GM19025 (cell line): ENCODE measurements around the gene ACSF3.

Source experiments
- ATAC-seq: cut with Tn5 transposase; IDR thresholded peaks from one replicate; pipeline ENCODE4 v1.9.1; 2021; ENCODE audit warnings: mild to moderate bottlenecking, low read depth, moderate library complexity; ENCODE audit not compliant: unreplicated experiment

ACSF3 gene

DNA sequence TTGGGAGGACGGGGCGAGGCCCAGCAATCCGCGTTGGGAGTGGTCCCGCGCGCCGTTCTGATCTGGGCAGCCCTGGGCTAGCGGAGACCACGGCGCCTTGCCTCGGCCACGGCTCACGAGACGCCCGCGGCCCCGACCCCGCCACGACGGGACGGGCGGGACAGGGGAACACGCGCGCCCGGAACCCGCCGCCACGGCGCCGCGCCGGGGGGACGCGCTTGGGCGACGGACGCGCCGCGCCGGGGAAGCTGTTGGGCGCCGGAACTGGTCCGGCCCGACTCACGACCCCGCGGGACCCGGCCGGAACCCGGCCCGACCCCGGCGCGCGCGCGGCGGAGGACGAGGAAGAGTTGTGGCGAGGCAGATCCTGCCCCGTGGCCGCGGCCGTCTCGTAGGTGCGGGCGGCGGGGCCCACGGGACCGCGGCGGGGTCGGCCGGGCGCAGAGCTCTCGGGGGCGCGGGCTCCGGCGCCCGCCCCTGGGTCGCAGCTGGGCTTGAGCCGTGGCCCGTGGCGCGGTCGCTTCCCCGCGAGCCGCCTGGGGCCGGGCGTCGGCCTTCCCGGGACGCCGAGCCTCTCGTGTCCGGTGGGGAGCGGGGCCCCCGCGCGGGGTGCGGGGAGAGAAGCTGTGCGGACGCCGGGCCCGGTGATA, at the start of gene ACSF3:
ACSF3 (plus strand) TSS at position 251 of the 650 bp plus-strand sequence. CDS start 6,830 bp downstream, outside the sequence.
- ATAC-seq, result peak; percentile 46

DNA sequence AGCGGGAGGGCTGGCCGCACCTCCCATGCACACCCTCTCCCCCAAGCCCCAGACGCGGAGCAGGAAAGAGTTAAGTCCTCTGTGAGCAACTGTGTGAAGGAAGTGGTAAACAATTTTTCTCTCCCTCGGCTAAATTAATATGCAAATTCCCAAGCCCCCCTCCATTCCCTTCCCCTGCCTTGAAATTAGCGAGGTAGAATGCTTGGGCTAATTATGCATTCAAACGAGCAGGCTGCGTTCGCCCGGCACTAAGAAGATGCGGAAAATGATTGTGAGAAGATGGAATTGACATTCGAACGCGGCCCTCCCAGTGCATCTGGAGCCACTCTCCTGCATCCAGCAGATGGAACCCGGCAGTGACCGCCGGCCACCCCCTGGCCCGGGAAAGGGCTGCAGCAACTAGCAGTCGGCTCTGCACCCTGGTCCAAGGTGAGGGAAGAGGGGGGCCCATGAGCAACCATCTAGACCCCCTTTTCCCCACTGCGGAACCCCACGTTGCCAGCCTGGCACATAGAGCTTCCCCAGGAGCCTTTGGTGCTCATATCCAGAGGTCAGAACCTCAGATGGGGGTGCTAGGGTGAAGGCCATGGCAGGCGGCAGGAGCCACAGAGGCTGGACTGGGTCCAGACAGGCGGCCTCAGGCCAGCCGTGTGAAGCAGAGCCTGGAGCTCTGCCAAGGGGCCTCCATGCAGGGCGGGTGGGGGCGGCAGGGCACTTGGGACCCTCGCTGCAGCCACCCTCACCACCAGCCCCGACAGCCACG, 49.1 kb upstream of the ACSF3 start:
- ATAC-seq, result no peak

DNA sequence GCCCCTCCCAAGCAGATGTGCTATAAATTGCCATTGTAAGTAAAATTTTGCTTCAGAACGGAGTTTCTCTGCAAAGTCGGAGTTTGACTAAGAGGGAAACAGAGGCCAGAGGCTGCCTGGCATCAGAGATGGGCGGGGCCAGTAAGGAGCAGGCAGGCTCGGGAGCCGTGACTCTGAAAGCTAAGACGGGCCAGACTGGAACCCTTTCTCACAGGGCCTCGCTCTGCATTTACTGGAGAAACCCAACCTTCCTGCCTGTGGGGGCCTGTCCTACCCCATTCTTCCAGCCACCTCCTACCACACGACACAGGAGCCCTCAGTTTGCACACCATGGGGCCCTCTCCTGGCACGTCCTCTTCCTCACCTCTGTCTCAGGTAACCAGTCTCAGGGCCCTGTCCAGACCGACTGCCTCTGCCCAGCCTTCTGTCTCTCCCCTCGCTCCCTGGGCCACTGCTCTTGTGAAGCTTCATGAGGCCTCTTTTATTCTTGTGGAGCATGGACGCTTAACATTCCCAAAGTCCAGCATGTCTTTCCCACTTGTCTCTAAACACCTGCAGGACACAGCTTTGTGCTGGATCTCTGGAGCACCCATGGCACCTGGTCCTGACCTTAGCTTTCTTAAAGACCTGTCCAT, 48.4 kb upstream of the ACSF3 start:
- ATAC-seq, result no peak

DNA sequence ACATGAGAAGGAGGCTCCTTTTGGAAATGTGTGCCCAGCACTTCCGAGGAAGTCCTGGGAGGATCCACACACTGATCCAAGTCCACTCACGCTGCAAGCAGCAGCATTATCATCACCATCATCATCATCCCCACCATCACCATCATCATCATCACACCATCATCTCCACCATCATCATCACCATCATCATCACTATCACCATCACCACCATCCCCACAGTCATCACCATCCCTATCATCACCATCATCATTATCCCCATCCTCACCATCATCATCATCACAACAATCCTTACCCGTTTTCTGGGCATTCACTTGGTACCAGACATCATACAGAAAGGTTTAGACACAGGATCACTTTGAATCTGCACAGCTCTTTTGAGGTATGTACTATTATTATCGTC, 47.8 kb upstream of the ACSF3 start:
- no peak for ATAC-seq

DNA sequence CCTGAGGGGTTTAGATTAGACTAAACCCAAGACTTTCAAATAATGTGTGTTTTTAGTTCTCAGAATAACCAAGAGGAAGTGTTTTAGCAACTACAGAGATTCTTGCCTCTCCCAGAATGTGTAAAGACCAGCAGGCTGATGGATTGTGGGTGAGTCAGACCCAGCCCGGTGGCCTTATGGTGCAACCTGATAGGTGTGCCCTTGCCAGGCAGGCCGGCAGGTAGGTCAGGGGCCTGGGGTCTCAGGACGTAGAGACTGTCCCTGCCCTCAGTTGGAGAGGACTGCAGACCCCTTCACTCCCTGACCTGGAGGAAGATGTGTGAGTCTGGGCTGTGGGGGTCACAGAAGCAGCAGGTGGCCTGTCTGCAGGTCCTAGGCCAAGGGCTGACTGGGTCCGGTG, 47.2 kb upstream of the ACSF3 start:
- ATAC-seq, result no peak

DNA sequence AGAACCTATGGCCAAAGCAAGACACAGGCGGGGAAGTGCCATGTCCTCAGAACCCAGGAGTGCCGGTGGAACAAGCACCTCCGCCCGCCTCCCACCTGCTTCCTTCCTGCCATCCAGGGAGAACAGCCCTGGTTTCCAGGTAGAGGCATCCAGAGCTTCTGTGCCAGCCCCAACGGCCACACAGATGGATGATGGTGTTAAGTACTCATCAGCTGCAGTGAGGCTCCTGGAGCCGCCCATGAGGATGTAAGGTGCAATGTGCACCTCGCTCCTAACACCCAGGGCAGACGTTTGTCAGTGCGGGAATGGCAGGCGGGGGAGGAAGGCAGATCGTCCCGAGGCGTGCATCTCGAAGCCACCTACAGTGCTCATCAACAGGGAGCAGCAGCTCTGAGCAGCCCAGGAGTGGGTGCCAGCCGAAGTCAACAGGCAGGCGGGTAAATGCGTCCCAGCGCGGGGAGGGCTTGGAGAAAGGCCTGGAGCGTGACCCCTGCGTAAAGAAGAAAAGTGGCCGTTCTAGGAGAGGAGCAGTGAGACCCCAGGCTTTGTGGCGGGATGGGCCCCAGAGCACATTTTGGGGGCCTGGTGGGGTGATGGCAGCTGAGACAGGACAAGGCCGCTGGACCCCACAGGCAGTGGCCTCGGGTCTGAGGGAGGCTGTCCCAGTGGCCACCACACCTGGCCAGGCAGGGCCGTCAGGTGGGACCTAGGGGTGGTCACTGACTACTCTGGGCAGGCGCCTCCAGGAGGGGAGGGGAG, 46.1 kb upstream of the ACSF3 start:
- no peak for ATAC-seq

DNA sequence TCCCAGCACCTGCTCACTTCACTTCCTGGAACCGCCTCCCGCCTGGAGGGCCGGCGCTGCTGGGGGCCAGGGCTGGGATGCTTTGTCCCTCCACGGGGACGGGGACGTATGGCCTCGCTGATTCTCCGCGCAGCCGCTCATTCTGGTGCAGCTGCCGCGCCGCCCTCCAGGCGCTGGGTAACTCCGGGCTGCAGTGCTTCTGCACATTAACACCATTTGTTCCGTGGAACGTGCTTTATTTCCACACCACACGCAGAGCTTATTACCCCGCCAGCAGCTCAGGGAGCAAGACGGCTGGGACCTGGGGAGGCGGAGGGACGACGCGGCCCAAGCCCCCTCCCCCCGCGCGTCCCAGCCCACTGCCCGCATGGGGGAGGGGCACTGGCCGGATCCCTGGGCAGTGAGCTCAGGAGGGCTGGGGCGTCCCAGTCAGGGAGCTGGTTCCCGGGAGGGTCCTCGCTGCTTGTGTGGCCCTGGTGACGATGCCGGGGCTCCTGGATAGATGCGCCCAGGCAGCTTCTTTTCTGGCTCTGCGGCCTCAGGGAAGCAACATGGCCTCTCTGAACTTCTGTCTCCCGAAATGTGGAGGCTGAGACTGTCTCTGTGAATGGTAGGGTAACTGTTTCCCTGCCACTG, 45.4 kb upstream of the ACSF3 start:
- no peak for ATAC-seq

DNA sequence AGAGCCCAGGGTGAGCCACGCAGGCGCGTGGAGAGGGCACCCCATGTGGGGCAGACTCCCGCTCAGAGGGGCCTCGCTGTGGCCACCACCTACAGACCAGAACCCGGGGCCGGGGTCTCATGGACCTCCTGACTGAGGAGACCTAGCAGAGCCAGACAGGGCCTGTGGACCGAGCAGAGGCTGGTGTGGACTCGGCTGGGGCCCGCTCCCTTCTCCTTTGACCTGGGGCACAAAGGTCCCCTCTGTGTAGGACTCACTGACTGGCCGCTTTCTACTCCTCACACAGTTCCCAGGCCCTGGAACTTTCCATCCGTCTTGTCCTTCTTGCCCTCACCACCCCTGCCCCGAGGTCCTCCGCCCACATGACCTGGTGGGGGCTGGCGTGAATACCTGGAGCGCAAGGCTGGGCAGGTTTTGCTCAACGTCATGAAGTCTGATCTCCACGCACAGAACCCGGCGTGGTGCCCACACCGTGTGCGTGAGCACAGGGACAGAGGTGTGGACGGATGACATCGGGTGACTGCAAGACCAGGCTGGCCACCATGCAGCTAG, 44.7 kb upstream of the ACSF3 start:
- no peak for ATAC-seq

DNA sequence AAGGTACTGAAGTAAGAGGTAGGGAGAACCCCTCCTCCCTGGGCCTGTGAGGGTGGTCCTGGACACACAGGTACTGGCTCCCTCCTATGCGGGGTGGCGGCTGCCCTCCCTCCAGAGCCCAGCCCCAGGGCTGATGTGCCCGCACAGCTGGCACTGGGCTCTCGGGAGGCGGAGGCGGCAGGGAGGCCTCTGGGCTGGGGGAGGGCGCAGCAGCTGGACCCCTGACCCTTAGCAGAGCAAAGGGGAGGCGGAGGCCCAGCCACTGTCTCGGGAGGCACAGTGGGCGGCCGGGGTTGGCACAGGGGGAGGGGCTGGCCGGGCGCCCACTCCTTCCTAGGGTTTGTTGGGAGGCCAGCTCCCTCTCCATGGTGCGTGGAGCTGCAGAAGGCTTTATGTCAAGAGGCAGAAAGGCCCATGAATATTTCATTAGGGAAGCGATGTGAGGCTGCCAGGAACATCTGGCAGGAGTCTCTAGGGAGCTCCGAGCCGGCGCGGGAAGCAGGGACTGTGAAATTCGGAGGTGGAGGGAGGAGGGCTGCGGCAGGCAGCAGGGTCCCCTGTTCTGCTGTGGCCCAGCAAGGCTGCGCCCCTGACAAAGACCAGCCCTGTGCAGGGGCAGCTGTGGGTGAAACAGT, 44.1 kb upstream of the ACSF3 start:
- no peak for ATAC-seq

DNA sequence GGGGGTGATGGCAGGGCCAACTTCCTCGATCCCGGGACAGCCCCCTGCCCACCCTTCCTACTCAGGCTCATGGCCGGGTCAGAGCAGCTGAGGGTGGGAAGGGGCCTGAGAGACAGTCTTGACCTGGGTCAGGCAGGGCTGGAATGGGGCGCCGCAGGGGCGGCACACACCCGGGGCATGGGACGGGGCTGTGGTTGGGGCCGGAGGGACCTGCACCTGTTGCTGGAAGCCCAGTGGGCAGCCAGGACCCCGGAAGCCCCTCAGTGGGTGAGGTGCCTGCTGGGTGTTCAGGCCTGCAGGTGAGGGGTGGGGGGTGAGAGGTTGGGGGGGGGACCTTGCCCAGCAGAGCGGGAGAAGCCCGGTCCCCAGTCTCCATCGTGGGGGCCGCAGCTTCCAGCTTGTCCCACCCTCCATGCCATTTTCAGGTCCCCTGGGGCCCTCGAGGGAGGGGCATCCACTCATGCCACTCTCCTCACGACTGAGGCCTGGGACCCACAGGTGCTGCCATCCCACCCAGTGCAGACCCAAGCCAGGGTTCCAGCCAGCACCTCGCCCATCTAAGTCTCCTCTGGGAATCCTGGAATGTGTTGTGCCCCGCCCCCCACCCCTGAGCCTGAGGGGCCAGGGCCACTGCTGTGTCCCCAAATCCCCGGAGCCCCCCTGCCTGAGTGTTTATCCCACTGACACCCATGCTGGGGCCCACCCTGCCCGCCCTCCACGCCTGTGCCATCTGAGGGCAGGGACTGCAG, 43.4 kb upstream of the ACSF3 start:
- ATAC-seq, result no peak

DNA sequence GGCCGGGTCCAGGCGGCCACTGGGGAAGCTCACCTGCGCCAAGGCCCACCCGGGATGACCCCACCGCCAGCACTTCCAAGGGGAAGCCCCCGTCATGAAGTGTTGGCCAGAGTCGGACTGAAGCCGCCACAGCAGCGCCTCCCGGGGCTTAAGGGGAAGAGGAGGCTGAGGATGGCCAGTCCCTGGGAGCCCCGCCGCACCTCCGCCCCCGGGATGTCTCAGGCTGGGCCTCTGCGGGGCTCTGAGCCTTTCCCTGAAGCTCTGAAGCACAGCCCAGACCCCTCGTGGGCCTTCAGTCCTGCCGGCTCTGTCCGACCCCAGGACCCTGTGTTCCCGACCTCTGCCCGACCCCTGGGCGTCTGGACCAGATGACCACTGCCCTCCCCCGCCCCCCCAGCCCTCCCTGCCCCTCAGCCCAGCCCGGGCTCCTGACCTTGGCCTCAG, 42.8 kb upstream of the ACSF3 start:
- ATAC-seq, result no peak

DNA sequence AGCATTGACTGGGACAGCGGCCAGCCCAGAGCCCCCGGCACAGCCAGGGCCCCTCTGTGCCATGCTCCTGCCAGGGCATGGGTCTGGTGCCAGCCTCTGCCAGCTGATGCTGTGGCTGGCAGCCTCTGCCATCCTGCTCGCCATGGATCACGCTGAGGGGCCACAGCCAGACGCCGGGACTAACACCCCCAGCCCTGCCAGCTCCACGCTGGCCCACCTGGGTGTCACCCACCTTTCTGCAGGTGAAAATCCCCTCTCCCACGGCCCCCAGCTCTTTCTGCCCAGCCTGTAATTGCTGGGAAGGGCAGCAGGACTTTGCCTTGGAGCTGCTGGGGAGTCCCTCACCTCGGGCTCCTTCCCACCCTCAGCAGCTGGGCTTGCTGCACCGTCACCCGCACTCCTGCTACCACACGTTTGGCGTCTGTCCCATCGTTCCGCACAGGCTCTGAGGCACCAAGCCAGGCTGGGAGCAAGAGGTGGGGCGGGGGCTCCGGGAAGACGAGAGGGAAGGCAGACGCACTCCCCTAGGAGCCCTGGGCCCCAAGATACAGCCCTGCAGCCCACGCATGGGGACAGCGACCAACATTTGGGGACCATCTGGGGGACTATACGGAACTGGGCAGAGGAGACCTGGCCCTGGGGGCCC, 42.0 kb upstream of the ACSF3 start:
- ATAC-seq, result no peak

DNA sequence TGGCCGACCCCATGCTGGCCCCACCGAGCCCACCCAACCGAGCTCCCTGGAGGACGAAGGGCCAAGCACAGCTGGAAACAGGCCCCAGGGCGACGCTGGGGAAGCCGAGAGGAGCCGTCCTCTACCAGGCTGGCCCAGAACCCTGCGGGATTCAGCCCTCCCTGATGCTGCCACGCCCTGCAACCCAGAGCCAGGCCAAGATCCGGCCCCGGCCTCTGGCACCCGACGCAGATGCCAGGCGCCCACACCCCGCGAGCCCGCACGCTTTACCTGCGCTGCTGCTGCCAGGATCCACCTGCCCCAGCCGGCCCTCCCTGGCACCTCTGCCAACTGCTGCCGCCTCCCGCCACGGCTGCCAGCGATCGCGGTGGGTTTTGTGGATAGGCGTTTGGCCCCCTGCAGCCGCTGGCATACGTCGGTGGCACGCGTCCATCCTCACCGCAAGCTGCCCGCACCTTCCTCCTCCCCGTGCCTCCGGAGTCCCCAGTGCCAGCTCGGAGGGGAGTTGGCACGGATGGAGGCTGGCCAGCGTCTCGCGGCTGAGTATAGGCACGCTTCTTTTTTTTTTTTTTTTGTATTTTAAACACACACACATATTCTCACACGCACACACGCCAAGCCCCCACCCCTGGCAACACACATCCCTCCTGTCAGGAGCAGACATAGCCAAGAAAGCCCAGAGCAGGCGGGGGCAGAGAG, 41.3 kb upstream of the ACSF3 start:
- no peak for ATAC-seq

DNA sequence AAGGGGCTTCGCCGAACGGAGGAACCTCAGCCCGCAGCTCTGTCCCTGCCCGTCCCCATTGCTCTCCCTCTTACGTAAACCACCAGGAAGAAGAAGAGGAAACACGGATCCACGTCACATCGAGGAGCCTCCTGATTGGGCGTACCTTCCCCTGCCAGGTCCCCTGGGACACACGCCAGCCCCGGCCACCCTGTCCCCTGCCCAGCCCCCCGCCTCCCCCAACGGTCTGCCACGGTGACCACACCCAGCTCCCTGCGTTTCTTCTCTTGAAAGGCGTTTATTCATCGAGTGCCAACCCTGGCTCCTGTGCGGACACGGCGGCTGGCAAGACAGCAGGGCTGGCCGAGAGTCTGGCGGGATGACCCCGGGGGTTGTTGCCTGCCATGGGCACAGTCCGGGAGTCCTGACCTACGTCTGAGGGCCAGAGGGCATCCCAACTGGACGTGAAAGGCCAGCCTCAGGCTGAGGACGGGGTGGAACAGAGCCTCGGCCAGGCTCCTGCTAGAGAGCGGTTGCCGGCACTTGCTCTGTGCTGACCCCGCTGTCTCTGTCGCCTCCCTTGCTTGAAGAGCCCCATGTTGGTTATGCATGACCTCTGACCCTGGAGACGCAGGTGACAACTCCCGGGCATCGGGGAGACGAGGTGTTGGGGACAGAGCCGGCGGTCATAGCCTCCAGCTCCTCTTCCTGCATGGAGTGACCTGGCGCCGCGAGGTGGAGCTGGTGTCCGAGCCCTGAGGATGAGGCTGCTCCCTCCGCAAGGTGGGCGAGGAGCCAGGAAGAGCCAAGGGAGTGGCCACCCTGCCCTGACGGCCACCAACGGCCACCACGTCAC, 40.5 kb upstream of the ACSF3 start:
- no peak for ATAC-seq

DNA sequence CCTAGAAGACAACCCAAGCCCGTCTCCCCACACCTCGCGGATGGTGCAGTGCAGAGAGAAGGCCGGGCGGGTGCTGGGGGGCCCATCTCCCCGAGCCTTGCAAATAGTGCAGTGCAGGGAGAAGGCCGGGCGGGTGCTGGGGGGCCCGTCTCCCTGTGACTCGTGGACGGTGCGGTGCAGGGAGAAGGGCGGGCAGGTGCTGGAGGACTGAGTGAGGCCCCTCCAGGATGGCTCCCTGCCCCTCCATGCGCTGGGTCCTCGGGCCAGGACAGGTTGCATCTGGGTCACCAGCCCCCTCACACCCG, 40.0 kb upstream of the ACSF3 start:
- ATAC-seq, result no peak

DNA sequence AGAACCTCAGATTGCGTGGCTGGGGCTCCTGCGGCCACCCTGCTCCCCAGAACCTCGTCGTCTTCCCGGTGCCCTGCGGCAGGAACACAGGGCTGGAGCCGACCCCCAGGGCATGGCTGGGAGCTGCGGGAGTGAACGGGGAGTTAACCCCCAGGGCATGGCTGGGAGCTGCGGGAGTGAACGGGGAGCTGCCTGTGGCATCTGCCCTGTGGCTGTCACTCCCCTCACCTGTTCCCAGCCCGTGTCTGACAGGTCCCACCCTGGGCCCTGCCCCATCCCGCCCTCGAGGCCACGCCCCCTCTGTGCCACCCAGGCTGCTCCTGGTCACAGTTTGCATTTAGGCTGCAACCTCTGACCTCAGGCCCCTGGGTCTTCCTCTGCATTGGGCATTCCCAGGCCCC, 39.4 kb upstream of the ACSF3 start:
- ATAC-seq, result no peak

DNA sequence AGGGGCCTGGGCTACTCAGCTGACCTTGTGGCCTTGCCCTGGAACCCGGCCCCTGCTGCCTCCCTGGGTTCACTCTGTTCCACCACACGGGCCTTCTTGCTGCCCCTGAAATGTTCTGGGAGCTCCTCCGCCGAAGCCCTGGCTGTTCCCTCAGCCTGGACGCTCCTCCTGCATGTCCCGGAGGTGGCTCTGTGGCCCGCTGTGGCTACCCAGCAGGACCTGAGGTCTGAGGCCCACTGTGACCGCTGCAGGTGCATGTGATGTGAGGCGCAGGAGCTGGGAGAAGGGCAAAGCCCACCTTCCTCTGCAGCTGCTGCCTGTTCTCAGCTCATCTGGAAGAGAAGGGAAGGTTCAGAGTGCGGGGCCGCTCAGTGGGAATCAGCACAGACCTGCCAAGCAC, 38.9 kb upstream of the ACSF3 start:
- ATAC-seq, result no peak
